GM10248 (cell line): Measurements from ENCODE around the gene C14orf39.
"Not testable (repeated sequence)": the region's sequence is repeated elsewhere in the genome, so short reads cannot be mapped to it uniquely, and the experiment has no call there.

Experiments used
- CTCF ChIA-PET: fragments of 300-600 bp; sonication (Branson Sonifier 250); formaldehyde crosslinking; extraction: SDS; loops from one replicate; lab custom pipeline; 2021; ENCODE audit warnings: antibody characterized with exemption; lab: Yijun Ruan, JAX
- POLR2A ChIA-PET: fragments of 350-650 bp; sonication (Branson Sonifier 250); formaldehyde crosslinking; extraction: SDS; loops from one replicate; lab custom pipeline; 2020; ENCODE audit warnings: antibody characterized with exemption; lab: Yijun Ruan, JAX
- DNase-seq: peaks from one replicate; pipeline ENCODE4 v3.0.0; 2012; ENCODE audit errors: extremely low spot score
- CTCF ChIP-seq: IDR thresholded peaks from 2 replicates; pipeline ENCODE4 v1.5.1; 2012; ENCODE audit warnings: mild to moderate bottlenecking, low read depth; ENCODE audit errors: extremely low read depth, missing control alignments, control extremely low read depth

The C14orf39 gene

GRCh38 chr14:60455875-60456274, 30.0 kb downstream of the C14orf39 start:
- no peak for TF ChIP-seq CTCF
- ChIA-PET CTCF (interaction anchor here (1.0 to 1.2 kb wide), 2 partner anchors 12 to 22 kb away, joined by 3 to 4 read pairs; no protein-coding TSS in a partner anchor), POLR2A (no interaction called here)
- DNase-seq, result no peak

GRCh38 chr14:60430276-60430675, 55.6 kb downstream of the C14orf39 start:
- POLR2A ChIA-PET, result no interaction called here
- TF ChIP-seq CTCF, result no peak
- DNase-seq, result no peak
- CTCF ChIA-PET, result no interaction called here

DNA sequence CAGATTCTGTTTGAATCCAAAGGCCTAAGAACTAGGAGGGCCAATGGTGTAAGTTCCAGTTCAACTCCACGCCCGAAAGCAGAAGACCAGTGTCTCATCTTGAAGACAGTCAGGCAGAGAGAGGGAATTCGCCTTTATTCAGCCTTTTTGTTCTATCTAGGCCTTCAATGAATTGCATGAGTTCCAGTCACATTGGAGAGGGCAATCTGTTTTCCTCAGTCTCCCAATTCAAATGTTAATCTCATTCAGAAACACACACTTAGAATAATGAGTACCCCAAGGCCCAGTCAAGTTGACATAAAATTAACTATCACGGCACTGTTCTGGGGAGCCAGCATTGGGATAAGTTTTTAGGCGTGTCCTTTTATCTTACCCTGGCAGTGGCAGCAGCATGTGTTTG, 65.8 kb downstream of the C14orf39 start:
- no peak for DNase-seq
- TF ChIP-seq CTCF, result no peak
- CTCF ChIA-PET, result no interaction called here
- POLR2A ChIA-PET, result no interaction called here

- CTCF ChIA-PET, result interaction anchor here (1.0 to 1.8 kb wide), 2 partner anchors 10 to 47 kb away, joined by 3 to 4 read pairs; no protein-coding TSS in a partner anchor
- DNase-seq, POLR2A ChIA-PET: not testable (repeated sequence)
Measured at GRCh38 chr14:60397550-60397949, 88.3 kb downstream of the C14orf39 start.

DNA sequence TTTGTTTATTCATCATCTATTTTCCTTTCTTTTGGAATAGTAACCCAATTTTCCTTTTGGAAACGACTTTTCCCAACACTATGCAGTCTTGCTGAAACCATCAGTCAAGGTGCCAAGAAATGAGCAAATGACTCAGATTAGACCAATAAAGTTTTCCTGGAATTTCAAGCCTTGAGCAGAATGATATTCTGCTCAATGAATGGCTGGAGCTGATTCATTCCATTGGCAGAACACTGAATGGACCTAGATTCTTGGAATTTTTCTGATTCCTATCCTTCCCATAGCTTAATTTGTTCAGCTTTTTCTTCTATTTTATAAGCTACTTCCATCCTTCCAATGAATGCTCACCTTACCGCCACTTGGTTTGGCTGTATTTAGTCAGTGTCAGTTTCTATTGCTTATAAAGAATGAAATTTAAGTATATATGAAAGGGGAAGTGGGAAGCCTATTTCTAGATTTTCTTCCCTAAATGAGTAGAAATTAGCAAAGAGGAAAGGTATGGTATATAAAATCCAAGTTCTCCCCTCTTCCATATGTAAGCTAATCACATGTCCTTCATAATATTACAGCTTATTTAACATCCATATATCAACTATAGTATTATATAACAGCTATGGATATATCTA, 89.0 kb downstream of the C14orf39 start:
- POLR2A ChIA-PET, result no interaction called here
- CTCF ChIA-PET, result interaction anchor here (1.0 to 1.8 kb wide), 2 partner anchors 11 to 46 kb away, joined by 3 to 4 read pairs; no protein-coding TSS in a partner anchor
- no peak for TF ChIP-seq CTCF
- no peak for DNase-seq
